Nephron (organoid): ENCODE data around the gene SRP72.

Experiments
- H3K27ac Mint-ChIP-seq, 3 experiments: 2 replicates each; pipeline ENCODE4 v1.8.0; 2020; ENCODE audit warnings: mixed read lengths in 3 of 3, mild to moderate bottlenecking in 2 of 3, moderate library complexity in 1 of 3
- H3K27me3 Mint-ChIP-seq: 2 replicates; pipeline ENCODE4 v1.8.0; 2021; ENCODE audit warnings: low read depth, mild to moderate bottlenecking, moderate library complexity, mixed read lengths
- H3K36me3 Mint-ChIP-seq: 2 replicates; pipeline ENCODE4 v1.8.0; 2020; ENCODE audit warnings: low read depth, mixed read lengths
- H3K4me1 Mint-ChIP-seq: 2 replicates; pipeline ENCODE4 v1.8.0; 2020; ENCODE audit warnings: mixed read lengths
- H3K4me3 Mint-ChIP-seq, 3 experiments: 2 replicates each; pipeline ENCODE4 v1.8.0; 2020; ENCODE audit warnings: mild to moderate bottlenecking in 3 of 3, mixed read lengths in 3 of 3, moderate library complexity in 2 of 3
- H3K9me3 Mint-ChIP-seq: 2 replicates; pipeline ENCODE4 v1.8.0; 2020; ENCODE audit warnings: mixed read lengths
- CTCF ChIP-seq, 3 experiments: fragments of 200-600 bp; sonication (generic); IDR thresholded peaks; one replicate each; pipeline ENCODE4 v1.5.0; 2021; ENCODE audit warnings: antibody characterized with exemption in 3 of 3; ENCODE audit not compliant: unreplicated experiment in 3 of 3

The SRP72 gene

GRCh38 chr4:56427179-56427578 lies 40.2 kb upstream of the SRP72 start:
- Mint-ChIP-seq H3K4me3 (no peak overlapping the region), H3K4me1 (peaks cover 9% of the 10 kb centered on the region), H3K9me3 (no peaks in the 10 kb centered on the region), H3K27me3 (no peaks in the 10 kb centered on the region), H3K36me3 (peaks cover 7% of the 10 kb centered on the region), H3K27ac (no peak overlapping the region)
- no peak for TF ChIP-seq CTCF (IDR thresholded peaks at IDR 0.05; ENCODE audit: unreplicated experiment in 3 of 3)

GRCh38 chr4:56430203-56430602 lies 37.2 kb upstream of the SRP72 start:
- peaks cover 7% of the 10 kb centered on the region for H3K36me3 Mint-ChIP-seq
- H3K27ac Mint-ChIP-seq, result no peak overlapping the region

GRCh38 chr4:56433280-56433679 lies 34.1 kb upstream of the SRP72 start:
- H3K36me3 Mint-ChIP-seq, result no peaks in the 10 kb centered on the region
- H3K27ac Mint-ChIP-seq, result no peak overlapping the region
- no peak for TF ChIP-seq CTCF (IDR thresholded peaks at IDR 0.05; ENCODE audit: unreplicated experiment in 3 of 3)
- peaks cover 28% of the 10 kb centered on the region for H3K4me1 Mint-ChIP-seq
- H3K9me3 Mint-ChIP-seq, result no peaks in the 10 kb centered on the region
- peak overlapping the region; percentile 71 to 92 (median 72) for H3K4me3 Mint-ChIP-seq
- H3K27me3 Mint-ChIP-seq, result no peaks in the 10 kb centered on the region

More at GRCh38 chr4:56430203-56430602, 37.2 kb upstream of the SRP72 start:
- peaks cover 18% of the 10 kb centered on the region for H3K4me1 Mint-ChIP-seq
- no peak overlapping the region for H3K4me3 Mint-ChIP-seq
- no peaks in the 10 kb centered on the region for H3K27me3 Mint-ChIP-seq
- H3K9me3 Mint-ChIP-seq, result no peaks in the 10 kb centered on the region
- TF ChIP-seq CTCF (IDR thresholded peaks at IDR 0.05; ENCODE audit: unreplicated experiment in 3 of 3), result no peak

- peak overlapping the region; percentile 65 to 93 (median 72) for H3K27ac Mint-ChIP-seq
- no peaks in the 10 kb centered on the region for H3K27me3 Mint-ChIP-seq
- peaks cover 27% of the 10 kb centered on the region for H3K4me1 Mint-ChIP-seq
- H3K9me3 Mint-ChIP-seq, result no peaks in the 10 kb centered on the region
- no peak for TF ChIP-seq CTCF (IDR thresholded peaks at IDR 0.05; ENCODE audit: unreplicated experiment in 3 of 3)
- H3K4me3 Mint-ChIP-seq, result peak overlapping the region; percentile 92 to 97 (median 97)
- H3K36me3 Mint-ChIP-seq, result peaks cover 4% of the 10 kb centered on the region
Measured at GRCh38 chr4:56434599-56435139, 32.7 kb upstream of the SRP72 start.

GRCh38 chr4:56435140-56435926 lies 32.1 kb upstream of the SRP72 start, which contains the start of gene PPAT:
Gene PPAT, minus strand, starts transcription at chr4:56435615. Its CDS starts 138 bp downstream, at chr4:56435477.
- peak within 1 kb of the TSS; percentile 65 to 93 (median 93) for H3K27ac Mint-ChIP-seq
- H3K36me3 Mint-ChIP-seq, result peaks cover 6% of the 10 kb centered on the region
- no peaks in the 10 kb centered on the region for H3K9me3 Mint-ChIP-seq
- H3K4me1 Mint-ChIP-seq, result peaks cover 32% of the 10 kb centered on the region
- no peaks in the 10 kb centered on the region for H3K27me3 Mint-ChIP-seq
- peak within 1 kb of the TSS; percentile 92 to 97 (median 97) for H3K4me3 Mint-ChIP-seq
- TF ChIP-seq CTCF (IDR thresholded peaks at IDR 0.05; ENCODE audit: unreplicated experiment in 3 of 3), result no peak
